ENCODE measurements around the gene ARRDC2.
"Not testable (repeated sequence)": the region's sequence is repeated elsewhere in the genome, so short reads cannot be mapped to it uniquely, and the experiment has no call there.

Gene ARRDC2

GRCh38 chr19:17993076-17993813, 14.7 kb upstream of the ARRDC2 start:
- DNase-seq: no peak

GRCh38 chr19:17996826-17997316, 11.1 kb upstream of the ARRDC2 start:
- peak; percentile 22 to 76 for DNase-seq

DNA sequence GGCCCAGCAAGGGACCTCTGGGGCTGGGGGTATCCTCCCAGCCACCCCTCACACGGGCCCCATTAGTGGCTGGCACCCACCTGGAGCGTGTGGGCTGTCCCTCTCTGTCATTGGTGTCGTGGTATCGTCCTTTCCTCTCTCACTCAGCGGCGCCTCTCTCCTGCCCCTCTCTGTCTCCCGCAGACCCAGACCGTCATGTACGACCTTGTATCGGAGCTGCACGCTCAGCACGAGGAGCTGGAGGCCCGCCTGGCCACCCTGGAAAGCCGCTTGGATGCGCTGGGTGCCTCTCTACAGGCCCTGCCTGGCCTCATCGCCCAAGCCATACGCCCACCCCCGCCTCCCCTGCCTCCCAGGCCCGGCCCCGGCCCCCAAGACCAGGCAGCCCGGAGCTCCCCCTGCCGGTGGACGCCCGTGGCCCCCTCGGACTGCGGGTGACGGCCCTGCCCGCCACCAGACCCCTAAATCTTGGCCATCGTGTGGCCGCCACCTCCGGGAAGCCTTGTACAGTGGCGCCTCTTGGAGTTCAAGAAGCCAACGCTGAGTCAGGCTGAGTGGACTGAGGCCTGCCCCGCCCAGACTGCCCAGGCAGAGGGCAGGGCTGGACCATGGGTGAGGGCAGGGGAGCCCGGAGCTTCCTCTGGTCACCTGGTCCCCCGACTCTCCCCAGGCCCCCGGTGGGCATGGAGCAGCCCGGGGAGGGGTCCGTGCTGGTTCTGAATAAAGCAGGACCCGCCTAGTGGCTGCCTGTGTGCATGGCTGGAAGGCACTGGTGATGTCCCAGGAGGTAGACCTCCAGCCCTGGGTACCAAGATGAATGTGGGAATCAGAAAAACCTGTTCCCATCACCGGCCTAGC, 9.8 kb upstream of the ARRDC2 start:
- no peak for DNase-seq

GRCh38 chr19:17998827-17999150, 9.2 kb upstream of the ARRDC2 start:
- no peak for DNase-seq

GRCh38 chr19:17999684-18000479, 8.1 kb upstream of the ARRDC2 start:
- DNase-seq: no peak

DNA sequence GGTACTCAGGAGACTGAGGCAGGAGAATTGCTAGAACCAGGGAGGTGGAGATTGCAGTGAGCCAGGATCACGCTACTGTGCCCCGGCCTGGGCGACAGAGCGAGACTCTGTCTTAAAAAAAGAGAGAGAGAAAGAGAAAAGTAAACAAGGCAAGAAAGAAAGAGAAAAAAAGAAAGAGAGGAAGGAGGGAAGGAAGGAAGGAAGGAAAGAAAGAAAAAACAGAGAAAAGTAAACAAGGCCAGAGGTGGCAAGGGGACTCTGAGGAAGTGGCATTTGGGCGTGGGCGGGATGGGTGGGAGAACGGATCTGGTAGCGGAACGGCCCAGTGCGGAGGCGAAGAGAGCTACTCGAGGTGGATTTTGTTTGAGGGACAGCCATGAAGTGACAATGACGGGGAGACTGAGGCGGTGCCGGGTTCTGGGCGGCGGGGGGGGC, 7.5 kb upstream of the ARRDC2 start:
- no peak for DNase-seq

DNA sequence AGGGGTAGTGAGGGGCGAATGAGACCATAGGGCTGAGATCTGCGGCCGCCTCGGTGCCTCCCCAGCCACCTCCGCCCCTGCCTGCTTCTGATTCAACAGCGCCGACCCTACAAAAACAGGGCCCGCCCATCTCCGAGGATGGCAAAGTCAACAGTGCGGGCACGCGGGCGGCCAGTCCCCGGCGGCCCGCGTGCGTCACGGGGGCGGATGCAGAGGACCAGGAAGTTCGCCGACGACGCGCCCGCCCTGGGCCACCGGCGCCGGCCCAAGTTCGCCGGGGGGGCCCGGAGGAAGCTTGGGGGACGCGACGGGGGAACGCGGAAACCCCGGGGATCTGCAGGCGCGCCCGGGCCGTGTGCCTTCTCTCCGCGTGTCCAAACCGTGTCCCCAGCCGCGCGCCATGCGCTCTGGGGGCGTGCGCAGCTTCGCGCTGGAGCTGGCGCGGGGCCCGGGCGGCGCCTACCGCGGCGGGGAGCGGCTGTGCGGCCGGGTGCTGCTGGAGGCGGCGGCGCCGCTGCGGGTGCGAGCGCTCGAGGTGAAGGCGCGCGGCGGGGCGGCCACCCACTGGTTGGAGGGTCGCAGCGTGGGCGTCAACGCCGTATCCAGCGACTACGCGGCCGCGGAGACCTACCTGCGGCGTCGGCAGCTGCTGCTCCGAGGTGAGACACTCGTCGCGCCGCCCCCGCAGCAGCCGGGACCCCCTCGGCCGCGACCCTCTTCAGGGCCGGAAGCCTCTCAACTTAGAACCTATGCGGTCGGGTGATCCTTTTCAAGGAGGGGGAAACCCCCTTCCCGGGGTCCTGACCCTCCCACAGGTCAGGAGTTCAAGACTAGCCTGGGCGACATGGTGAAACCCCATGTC, 6.8 kb upstream of the ARRDC2 start:
- DNase-seq: peak in 1 of 2 experiments; percentile 45

DNA sequence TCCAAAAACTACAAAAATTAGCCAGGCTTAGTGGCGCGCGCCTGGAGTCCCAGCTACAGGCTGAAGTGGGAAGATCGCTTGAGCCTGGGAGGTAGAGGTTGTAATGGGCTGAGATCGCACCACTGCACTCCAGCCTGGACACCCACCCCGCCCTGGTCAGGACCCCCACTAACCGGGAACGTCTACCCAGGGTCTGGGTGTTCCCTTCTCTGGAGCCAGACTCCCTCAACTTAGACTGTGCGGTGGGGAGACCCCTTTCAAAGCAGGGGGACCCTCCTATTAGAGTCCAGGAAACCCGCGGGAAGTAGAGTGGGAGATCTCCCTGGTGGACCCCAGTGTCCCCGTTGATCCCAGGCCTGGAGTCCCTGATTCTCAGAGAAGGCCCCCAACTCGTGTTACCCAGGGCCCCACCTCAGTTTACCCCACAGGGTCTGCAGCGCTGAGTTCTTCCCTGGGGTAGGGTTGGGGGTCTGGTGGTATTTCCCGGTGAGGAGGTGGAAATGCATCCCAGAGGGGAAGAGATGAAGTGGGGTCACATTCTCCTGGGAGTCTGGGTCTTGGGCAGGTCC, 6.1 kb upstream of the ARRDC2 start:
- DNase-seq: peak in 1 of 2 experiments; percentile 43

DNA sequence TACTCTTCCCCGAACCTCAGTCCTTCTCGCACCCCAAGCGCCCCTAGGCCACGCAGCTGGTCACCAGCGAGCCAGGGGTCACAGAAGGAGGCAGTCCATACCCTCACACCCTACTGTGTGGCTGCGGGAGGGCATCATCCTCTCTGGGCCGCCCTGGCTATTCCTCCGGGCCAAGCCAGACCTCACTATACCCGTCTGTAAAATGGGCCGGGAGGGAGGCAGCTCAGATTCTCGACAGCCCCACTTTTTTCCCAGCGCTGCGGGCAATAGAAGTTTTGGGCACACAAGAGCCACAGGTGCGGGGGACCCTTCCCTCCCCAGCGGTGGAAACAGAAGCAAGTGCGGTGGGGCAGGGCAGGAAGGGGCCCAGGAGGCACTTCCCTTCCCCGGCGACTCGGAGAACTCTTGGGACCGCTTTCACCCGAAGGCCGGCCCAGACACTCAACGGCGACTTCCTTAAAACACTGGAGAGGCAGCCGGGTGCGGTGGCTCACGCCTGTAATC, 5.6 kb upstream of the ARRDC2 start:
- DNase-seq: no peak

DNA sequence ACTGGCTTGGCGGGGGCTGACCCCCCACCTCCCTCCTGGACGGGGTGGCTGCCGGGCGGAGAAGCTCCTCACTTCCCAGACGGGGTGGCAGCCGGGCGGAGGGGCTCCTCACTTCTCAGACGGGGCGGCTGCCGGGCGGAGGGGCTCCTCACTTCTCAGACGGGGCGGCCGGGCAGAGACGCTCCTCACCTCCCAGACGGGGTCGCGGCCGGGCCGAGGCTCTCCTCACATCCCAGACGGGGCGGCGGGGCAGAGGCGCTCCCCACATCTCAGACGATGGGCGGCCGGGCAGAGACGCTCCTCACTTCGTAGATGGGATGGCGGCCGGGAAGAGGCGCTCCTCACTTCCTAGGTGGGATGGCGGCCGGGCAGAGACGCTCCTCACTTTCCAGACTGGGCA, 2.2 kb upstream of the ARRDC2 start:
- not testable (repeated sequence) for DNase-seq

GRCh38 chr19:18007044-18007916, 690 bp upstream of the ARRDC2 start:
- peak; percentile 51 to 89 for DNase-seq

- no peak for DNase-seq
These were observed 844 bp downstream of the ARRDC2 start for GRCh38 chr19:18008814-18009213.

DNA sequence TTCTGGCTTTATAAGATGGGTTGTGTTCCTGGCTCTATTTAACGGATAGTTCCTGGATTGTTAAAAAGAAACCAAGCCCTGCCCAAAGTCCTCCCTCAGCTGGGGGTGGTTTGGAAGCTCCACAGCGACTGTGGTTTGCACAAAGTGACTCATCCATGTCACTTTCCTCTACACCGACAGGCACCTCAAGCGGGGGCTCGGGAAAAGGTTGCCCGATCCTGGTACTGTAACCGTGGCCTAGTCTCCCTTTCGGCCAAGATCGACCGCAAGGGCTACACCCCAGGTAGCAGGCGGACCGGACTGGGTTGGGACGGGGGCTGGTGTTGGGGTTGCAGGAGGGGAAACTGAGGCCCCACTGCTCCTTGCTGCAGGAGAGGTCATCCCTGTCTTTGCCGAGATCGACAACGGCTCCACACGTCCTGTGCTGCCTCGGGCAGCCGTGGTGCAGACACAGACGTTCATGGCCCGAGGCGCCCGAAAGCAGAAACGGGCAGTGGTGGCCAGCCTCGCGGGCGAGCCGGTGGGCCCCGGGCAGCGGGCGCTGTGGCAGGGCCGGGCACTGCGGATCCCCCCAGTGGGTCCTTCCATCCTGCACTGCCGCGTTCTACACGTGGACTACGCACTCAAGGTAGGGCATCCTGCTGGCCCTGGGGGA, 1.6 kb downstream of the ARRDC2 start:
- no peak for DNase-seq

- no peak for DNase-seq
These were observed 2.2 kb downstream of the ARRDC2 start for GRCh38 chr19:18010149-18010548.

GRCh38 chr19:18013210-18014111, 5.5 kb downstream of the ARRDC2 start:
- DNase-seq: no peak

- DNase-seq: no peak
These were observed 6.2 kb downstream of the ARRDC2 start for GRCh38 chr19:18014197-18014596.

DNA sequence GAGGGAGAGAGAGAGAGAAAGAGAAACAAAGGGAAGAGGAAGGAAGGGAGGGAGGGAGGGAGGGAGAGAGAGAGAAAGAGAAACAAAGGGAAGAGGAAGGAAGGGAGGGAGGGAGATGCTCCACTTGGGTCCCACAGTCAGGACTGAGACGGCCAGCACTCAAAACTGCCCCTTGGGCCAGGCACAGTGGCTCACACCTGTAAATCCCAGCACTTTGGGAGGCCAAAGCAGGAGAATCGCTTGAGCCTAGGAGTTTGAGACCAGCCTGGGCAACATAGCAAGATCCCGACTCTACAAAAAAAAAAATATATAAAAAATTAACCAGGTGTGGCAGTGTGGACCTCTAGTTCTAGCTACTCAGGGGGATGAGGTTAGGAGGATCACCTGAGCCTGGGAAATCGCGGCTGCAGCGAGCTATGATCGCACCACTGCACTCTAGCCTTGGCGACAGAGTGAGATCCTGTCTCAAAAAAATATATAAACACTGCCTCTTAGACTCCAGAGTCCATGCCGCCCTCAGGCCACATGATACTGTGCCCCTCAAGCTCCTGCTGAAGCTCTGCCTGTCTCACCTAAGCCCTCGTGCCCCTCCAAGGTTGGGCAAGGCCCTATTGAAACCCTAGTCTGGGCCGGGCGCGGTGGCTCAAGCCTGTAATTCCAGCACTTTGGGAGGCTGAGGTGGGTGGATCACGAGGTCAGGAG, 8.4 kb downstream of the ARRDC2 start:
- no peak for DNase-seq

Measured in NCI-H524 (cell line).